GM19025 (cell line): ENCODE data around the gene GMPPA.

ENCODE experiments used
- ATAC-seq: cut with Tn5 transposase; IDR thresholded peaks from one replicate; pipeline ENCODE4 v1.9.1; 2021; ENCODE audit warnings: mild to moderate bottlenecking, low read depth, moderate library complexity; ENCODE audit not compliant: unreplicated experiment

The GMPPA gene

GRCh38 chr2:219533930-219534661, 35.4 kb downstream of the GMPPA start:
- no peak for ATAC-seq

- no peak for ATAC-seq
These were observed 37.7 kb downstream of the GMPPA start for GRCh38 chr2:219536425-219536824.

GRCh38 chr2:219536967-219537366, 38.3 kb downstream of the GMPPA start:
- no peak for ATAC-seq

- ATAC-seq = no peak
These were observed 39.2 kb downstream of the GMPPA start for GRCh38 chr2:219537657-219538488.

GRCh38 chr2:219538504-219538951, 39.8 kb downstream of the GMPPA start:
- ATAC-seq = no peak

- no peak for ATAC-seq
These were observed 40.5 kb downstream of the GMPPA start for GRCh38 chr2:219538956-219539788.

- no peak for ATAC-seq
These were observed 41.4 kb downstream of the GMPPA start for GRCh38 chr2:219539926-219540678.

GRCh38 chr2:219540784-219541504, 42.3 kb downstream of the GMPPA start:
- ATAC-seq = no peak

- ATAC-seq = peak; percentile 35
These were observed 43.0 kb downstream of the GMPPA start for GRCh38 chr2:219541611-219542180.

- peak; percentile 25 for ATAC-seq
These were observed 44.4 kb downstream of the GMPPA start for GRCh38 chr2:219542931-219543595.

GRCh38 chr2:219543596-219544358, 45.1 kb downstream of the GMPPA start, which contains the start of the genes CHPF and TMEM198:
CHPF (minus strand) TSS chr2:219543809; CDS start chr2:219543538, 271 bp downstream.
TMEM198 (plus strand) TSS chr2:219544028; CDS start chr2:219544728, 700 bp downstream.
- ATAC-seq = peak; percentile 66

GRCh38 chr2:219544567-219544966, 45.9 kb downstream of the GMPPA start:
- no peak for ATAC-seq

GRCh38 chr2:219545295-219545942, 46.7 kb downstream of the GMPPA start:
- no peak for ATAC-seq

GRCh38 chr2:219545943-219546352, 47.3 kb downstream of the GMPPA start:
- ATAC-seq = no peak

- no peak for ATAC-seq
These were observed 48.9 kb downstream of the GMPPA start for GRCh38 chr2:219547621-219548020.

- no peak for ATAC-seq
These were observed 50.3 kb downstream of the GMPPA start for GRCh38 chr2:219548990-219549389.

- no peak for ATAC-seq
These were observed 50.9 kb downstream of the GMPPA start for GRCh38 chr2:219549619-219550018.
